Right kidney (tissue), 1 donor: Measurements from ENCODE around the gene SBK3.
A peak's percentile ranks its signal among the peaks of the same experiment; 100 is the strongest.
"Not testable (repeated sequence)": the region's sequence is repeated elsewhere in the genome, so short reads cannot be mapped to it uniquely, and the experiment has no call there.

ENCODE experiments used
- DNase-seq: peaks from one replicate; pipeline ENCODE4 v3.0.0-alpha.2; 2016

Gene SBK3

GRCh38 chr19:55576746-55577145, 31.4 kb upstream of the SBK3 start:
- no peak for DNase-seq

- DNase-seq: not testable (repeated sequence)
These were observed 28.6 kb upstream of the SBK3 start for GRCh38 chr19:55573929-55574328.

DNA sequence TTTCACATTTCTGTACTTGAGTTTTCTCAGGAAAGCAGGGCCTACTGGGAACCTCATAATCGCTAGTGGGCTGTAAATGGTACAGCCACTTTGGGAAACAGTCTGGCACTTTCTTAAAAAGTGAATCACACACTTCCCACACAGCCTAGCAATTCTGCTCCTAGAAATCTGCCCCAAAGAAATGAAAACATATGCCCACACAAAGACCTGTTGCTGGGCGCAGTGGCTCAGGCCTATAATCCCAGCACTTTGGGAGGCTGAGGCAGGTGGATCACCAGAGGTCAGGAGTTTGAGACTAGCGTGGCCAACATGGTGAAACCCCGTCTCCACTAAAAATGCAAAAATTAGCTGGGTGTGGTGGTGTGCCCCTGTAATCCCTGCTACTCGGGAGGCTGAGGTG, 24.1 kb upstream of the SBK3 start:
- not testable (repeated sequence) for DNase-seq

- no peak for DNase-seq
These were observed 22.5 kb upstream of the SBK3 start for GRCh38 chr19:55567708-55568328.

- no peak for DNase-seq
These were observed 21.5 kb upstream of the SBK3 start for GRCh38 chr19:55566823-55567222.

DNA sequence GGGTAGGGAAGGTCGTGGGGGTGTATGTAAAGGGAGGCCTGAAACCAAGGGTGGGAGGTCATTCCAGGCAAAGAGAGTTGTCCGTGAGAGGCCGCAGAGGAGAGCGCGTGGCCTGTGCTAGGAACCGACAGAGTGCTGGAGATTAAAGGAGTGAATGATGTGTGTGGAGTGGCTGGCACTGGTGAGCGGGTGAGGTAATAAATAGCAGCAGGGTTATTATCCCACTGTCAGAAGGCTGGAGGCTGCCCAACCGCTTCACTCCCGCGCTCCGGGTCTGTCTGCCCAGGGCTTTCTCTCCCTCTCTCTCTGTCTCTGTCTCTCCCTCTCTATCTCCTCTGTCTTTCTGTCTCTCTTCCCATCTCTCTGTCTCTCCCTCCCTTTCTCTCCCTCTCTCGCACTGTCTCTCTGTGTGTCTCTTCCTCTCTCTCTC, 17.9 kb upstream of the SBK3 start:
- DNase-seq: peak; percentile 34

DNA sequence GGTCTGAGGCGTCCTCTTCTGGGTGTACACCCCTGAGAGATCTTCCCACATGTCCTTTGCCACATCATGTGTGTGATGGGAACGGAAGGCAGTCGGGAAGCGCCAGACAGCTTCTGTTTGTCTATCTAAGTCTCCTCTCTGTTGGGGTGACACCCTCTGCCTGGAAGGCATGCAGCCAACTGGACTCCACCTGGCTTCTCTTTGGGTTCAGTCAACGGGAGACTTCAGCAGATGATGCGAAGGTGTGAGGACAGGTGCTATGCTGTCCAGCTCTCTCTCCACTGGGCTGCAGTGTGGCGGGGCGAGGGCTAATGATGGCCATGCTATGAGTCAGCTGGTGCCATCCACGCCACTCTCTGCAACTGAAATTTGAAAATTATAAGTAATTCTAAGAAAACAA, 14.3 kb upstream of the SBK3 start:
- DNase-seq: no peak

DNA sequence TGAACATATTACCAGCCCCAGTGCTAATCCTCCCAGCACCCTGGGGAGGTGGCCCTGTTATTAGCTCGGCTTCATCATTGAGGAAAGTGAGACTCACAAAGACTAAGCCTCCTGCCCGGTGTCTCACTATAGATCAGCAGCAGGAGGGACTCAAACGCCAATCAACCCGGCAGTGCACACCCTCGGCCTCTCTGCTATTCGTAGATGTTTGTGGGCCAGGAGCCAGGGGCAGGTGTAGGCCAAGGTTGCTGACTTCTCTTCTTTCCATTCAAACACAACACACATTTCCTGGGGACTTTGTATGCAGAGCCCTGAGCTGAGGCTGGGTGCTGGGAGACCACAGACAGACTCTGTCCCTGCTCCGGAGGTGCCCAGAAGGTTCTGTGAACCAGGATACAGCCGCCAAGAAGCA, 9.4 kb upstream of the SBK3 start:
- DNase-seq: no peak

GRCh38 chr19:55554302-55554701, 9.0 kb upstream of the SBK3 start:
- DNase-seq: no peak

GRCh38 chr19:55553217-55554182, 8.2 kb upstream of the SBK3 start:
- DNase-seq: no peak

- DNase-seq: no peak
These were observed 7.3 kb upstream of the SBK3 start for GRCh38 chr19:55552620-55553019.

DNA sequence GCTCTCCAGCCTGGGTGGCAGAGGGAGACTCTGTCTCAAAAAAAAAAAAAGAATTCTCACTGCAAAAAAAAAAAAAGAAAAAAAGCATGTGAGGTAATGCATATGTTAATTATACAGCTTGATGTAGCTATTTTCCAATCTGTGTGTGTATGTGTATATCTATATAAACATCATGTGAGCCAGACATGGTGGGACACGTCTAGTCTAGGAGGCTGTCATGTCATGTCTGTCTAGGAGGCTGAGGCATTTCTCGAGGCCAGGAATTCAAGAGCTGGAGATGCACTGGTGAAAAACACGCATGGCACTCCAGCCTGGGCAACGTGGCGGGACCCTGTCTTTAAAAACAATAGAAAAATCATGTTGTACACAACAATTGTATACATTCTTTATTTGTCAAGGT, 6.9 kb upstream of the SBK3 start:
- DNase-seq: no peak

DNA sequence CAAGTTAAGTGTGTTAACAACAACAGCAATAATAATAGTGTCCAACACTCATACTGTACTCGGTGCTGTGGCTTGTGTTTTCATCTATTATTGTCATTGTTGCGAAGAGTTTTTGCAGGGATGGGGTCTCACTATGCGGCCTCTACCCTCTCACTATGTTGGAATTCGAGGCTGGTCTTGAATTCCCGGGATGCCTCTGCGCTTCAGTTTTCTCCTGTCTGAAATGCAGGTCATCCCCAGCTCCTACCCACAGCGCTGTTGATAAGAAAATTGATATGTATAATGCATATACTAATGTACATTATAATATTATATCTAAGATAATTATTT, 4.9 kb upstream of the SBK3 start:
- DNase-seq: no peak

- DNase-seq: peak; percentile 85
These were observed 4.4 kb upstream of the SBK3 start for GRCh38 chr19:55549500-55550320.

DNA sequence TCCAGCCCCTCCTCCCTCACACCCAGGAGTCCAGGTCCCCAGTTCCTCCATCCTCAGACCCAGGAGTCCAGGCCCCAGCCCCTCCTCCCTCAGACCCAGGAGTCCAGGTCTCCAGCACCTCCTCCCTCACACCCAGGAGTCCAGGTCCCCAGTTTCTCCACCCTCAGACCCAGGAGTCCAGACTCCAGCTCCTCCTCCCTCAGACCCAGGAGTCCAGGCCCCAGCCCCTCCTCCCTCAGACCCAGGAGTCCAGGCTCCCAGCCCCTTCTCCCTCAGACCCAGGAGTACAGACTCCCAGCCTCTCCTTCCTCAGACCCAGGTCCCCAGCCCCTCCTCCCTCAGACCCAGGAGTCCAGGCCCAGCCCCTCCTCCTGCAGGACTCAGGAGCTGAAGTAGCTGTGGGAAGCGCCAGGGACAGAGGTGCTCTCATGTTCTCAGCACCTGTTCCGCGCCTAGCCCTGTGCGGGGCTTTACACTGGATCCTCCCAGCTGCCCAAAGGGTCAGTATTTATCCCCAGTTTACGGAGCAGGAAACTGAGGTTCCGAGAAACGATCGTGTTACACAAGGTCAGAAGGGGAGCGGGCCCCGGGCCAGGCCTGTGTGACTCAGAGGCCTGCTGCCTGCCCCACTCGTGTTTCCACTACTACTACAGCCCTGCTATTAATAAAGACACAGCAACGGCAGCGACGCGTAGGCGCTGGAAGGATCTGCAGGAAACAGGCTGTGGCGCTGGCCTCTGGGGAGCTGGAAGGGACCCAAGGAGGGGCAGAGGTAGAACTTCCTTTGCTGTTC, 1.7 kb upstream of the SBK3 start:
- DNase-seq: no peak

DNA sequence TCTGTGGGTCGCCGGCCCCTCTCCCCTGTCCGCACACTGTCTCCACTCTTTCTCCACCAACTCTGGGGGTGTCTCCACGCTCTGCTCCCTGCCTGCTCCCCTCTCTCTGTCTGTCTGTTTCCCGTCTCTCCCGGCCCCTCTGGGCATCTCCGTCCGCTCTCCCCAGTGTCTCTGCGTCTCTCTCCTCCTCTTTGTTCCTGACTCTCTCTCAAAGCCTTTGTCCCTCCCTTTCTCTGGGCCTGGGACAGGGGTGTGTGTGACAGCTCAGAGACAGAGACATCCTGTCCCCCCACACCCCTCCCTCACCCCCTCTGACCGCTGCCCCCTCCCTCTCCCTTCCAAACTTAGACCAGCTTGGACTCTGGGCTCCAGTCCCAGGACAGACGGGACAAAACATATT, 668 bp upstream of the SBK3 start:
- no peak for DNase-seq

GRCh38 chr19:55544776-55545439, 435 bp downstream of the SBK3 start:
- no peak for DNase-seq

DNA sequence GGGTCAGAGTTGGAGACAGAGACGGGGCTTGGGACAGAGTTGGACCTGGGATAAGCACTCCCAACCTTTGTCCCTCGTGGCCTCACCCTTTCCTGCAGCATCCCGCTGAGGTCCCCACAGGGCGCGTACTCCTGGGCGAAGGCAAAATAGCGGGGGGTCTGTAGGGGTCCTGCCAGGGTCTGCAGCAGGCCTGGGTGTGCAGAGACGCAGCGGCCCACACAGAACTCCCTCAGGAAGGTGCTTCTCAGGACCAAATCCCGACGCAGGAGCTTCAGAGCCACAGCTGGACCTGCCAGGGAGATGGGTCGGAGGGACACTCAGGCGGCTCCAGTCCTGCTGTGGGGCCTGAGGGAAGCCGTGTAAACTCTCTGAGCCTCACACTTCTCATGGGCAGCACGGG, 1.3 kb downstream of the SBK3 start:
- no peak for DNase-seq

GRCh38 chr19:55543567-55543966, 1.8 kb downstream of the SBK3 start:
- DNase-seq: no peak

- DNase-seq: no peak
These were observed 3.0 kb downstream of the SBK3 start for GRCh38 chr19:55542292-55542855.

- DNase-seq: no peak
These were observed 4.3 kb downstream of the SBK3 start for GRCh38 chr19:55541091-55541490.
